H9 (cell line): Measurements from ENCODE around the gene ABHD12. TPM values are rescaled to one million over a fixed set of nuclear protein-coding genes. Genes with fewer than 3 reads are reported as not detected.

Experiments
- DNase-seq: peaks from one replicate; pipeline ENCODE4 v3.0.0-alpha.2; 2017
- H2AFZ ChIP-seq: one replicate; pipeline ENCODE4 v1.6.1; 2013; ENCODE audit warnings: mild to moderate bottlenecking, low read length, control low read depth, moderate library complexity
- H2AK5ac ChIP-seq: 2 replicates; pipeline ENCODE4 v1.6.1; 2013; ENCODE audit warnings: low read length, control low read depth, mixed read lengths; ENCODE audit not compliant: insufficient read length
- H2BK120ac ChIP-seq: one replicate; pipeline ENCODE4 v1.6.1; 2013; ENCODE audit warnings: low read depth, mild to moderate bottlenecking, low read length, control low read depth, inconsistent platforms; ENCODE audit not compliant: poor library complexity, severe bottlenecking
- H2BK12ac ChIP-seq: 2 replicates; pipeline ENCODE4 v1.6.1; 2013; ENCODE audit warnings: low read length, control low read depth, mixed read lengths, low read depth; ENCODE audit not compliant: insufficient read length
- H2BK15ac ChIP-seq: 2 replicates; pipeline ENCODE4 v1.6.1; 2013; ENCODE audit warnings: low read depth, low read length, control low read depth
- H2BK20ac ChIP-seq: one replicate; pipeline ENCODE4 v1.6.1; 2013; ENCODE audit warnings: low read depth, mild to moderate bottlenecking, low read length, control low read depth, inconsistent platforms; ENCODE audit not compliant: poor library complexity, severe bottlenecking
- H2BK5ac ChIP-seq: 2 replicates; pipeline ENCODE4 v1.6.1; 2013; ENCODE audit warnings: low read length, control low read depth, mixed read lengths; ENCODE audit not compliant: insufficient read length
- H3K14ac ChIP-seq: 2 replicates; pipeline ENCODE4 v1.6.1; 2013; ENCODE audit warnings: low read length, control low read depth; ENCODE audit not compliant: insufficient read depth
- H3K18ac ChIP-seq: 2 replicates; pipeline ENCODE4 v1.6.1; 2013; ENCODE audit warnings: low read depth, mild to moderate bottlenecking, mixed read lengths, low read length, control low read depth; ENCODE audit not compliant: insufficient read length
- H3K23ac ChIP-seq: 2 replicates; pipeline ENCODE4 v1.6.1; 2013; ENCODE audit warnings: low read length, control low read depth, mixed read lengths, low read depth; ENCODE audit not compliant: insufficient read length
- H3K23me2 ChIP-seq: 2 replicates; pipeline ENCODE4 v1.6.1; 2013; ENCODE audit warnings: low read depth, mild to moderate bottlenecking, mixed read lengths, low read length, control low read depth; ENCODE audit not compliant: insufficient read length, poor library complexity, severe bottlenecking
- H3K27ac ChIP-seq: 2 replicates; pipeline ENCODE4 v1.5.1; 2013; ENCODE audit warnings: low read length, control low read depth, mixed read lengths, low read depth; ENCODE audit not compliant: insufficient read length
- H3K27me3 ChIP-seq: 2 replicates; pipeline ENCODE4 v1.6.1; 2013; ENCODE audit warnings: low read length, control low read depth, inconsistent platforms; ENCODE audit not compliant: insufficient read depth
- H3K4ac ChIP-seq: 2 replicates; pipeline ENCODE4 v1.6.1; 2013; ENCODE audit warnings: low read depth, mild to moderate bottlenecking, control low read depth, inconsistent platforms, low read length, moderate library complexity
- H3K4me1 ChIP-seq: 2 replicates; pipeline ENCODE4 v1.6.1; 2013; ENCODE audit warnings: low read length, control low read depth, inconsistent platforms; ENCODE audit not compliant: insufficient read depth
- H3K4me2 ChIP-seq: 2 replicates; pipeline ENCODE4 v1.6.1; 2013; ENCODE audit warnings: low read length, control low read depth, mixed read lengths; ENCODE audit not compliant: insufficient read length, insufficient read depth
- H3K56ac ChIP-seq: 2 replicates; pipeline ENCODE4 v1.6.1; 2013; ENCODE audit warnings: low read depth, mild to moderate bottlenecking, mixed read lengths, low read length, control low read depth; ENCODE audit not compliant: insufficient read length
- H3K79me1 ChIP-seq: 2 replicates; pipeline ENCODE4 v1.6.1; 2013; ENCODE audit warnings: low read depth, mild to moderate bottlenecking, moderate library complexity, low read length, control low read depth, inconsistent platforms; ENCODE audit not compliant: insufficient read depth, poor library complexity, severe bottlenecking
- H3K79me2 ChIP-seq: 2 replicates; pipeline ENCODE4 v1.6.1; 2013; ENCODE audit warnings: low read length, control low read depth, inconsistent platforms; ENCODE audit not compliant: insufficient read depth
- H3K9ac ChIP-seq: 2 replicates; pipeline ENCODE4 v1.6.1; 2013; ENCODE audit warnings: low read length, control low read depth, mixed read lengths; ENCODE audit not compliant: insufficient read length; ENCODE audit errors: extremely low read depth
- H3K9me3 ChIP-seq: one replicate; pipeline ENCODE4 v1.6.1; 2013; ENCODE audit warnings: low read depth, low read length, inconsistent platforms; ENCODE audit not compliant: control insufficient read depth
- H3T11ph ChIP-seq: one replicate; pipeline ENCODE4 v1.6.1; 2013; ENCODE audit warnings: mild to moderate bottlenecking, low read length, control low read depth, inconsistent platforms
- H4K20me1 ChIP-seq: one replicate; pipeline ENCODE4 v1.6.1; 2013; ENCODE audit not compliant: control insufficient read depth, insufficient read length, insufficient read depth
- H4K5ac ChIP-seq: 2 replicates; pipeline ENCODE4 v1.6.1; 2013; ENCODE audit warnings: low read depth, mild to moderate bottlenecking, mixed read lengths, low read length, control low read depth; ENCODE audit not compliant: insufficient read length
- H4K8ac ChIP-seq: replicated peaks from 2 replicates; pipeline ENCODE4 v1.6.1; 2013; ENCODE audit warnings: low read length, control low read depth, mixed read lengths, low read depth; ENCODE audit not compliant: insufficient read length
- H4K91ac ChIP-seq: 2 replicates; pipeline ENCODE4 v1.6.1; 2013; ENCODE audit warnings: low read depth, mild to moderate bottlenecking, moderate library complexity, mixed read lengths, low read length, control low read depth; ENCODE audit not compliant: insufficient read length
- H3K27ac Mint-ChIP-seq, 3 experiments: 2 replicates in 2 of 3; 3 replicates in 1 of 3; pipeline ENCODE4 v1.8.0; 2020 to 2021; ENCODE audit warnings: mixed read lengths in 3 of 3, mild to moderate bottlenecking in 1 of 3, moderate library complexity in 1 of 3
- H3K27me3 Mint-ChIP-seq: 2 replicates; pipeline ENCODE4 v1.8.0; 2021; ENCODE audit warnings: low read depth, mild to moderate bottlenecking, moderate library complexity, mixed read lengths
- H3K36me3 Mint-ChIP-seq, 3 experiments: 2 replicates in 2 of 3; 3 replicates in 1 of 3; pipeline ENCODE4 v1.8.0; 2020 to 2021; ENCODE audit warnings: low read depth in 3 of 3, mixed read lengths in 3 of 3; ENCODE audit not compliant: insufficient read depth in 1 of 3
- H3K4me1 Mint-ChIP-seq, 2 experiments: 2 replicates each; pipeline ENCODE4 v1.8.0; 2020; ENCODE audit warnings: mixed read lengths in 2 of 2
- H3K4me3 Mint-ChIP-seq, 2 experiments: 2 replicates in 1 of 2; 3 replicates in 1 of 2; pipeline ENCODE4 v1.8.0; 2020 to 2021; ENCODE audit warnings: mild to moderate bottlenecking in 2 of 2, mixed read lengths in 2 of 2, moderate library complexity in 1 of 2
- H3K9me3 Mint-ChIP-seq, 2 experiments: 2 replicates in 1 of 2; 3 replicates in 1 of 2; pipeline ENCODE4 v1.8.0; 2020; ENCODE audit warnings: mild to moderate bottlenecking in 2 of 2, mixed read lengths in 2 of 2, moderate library complexity in 1 of 2
- WGBS: extraction: QIAGEN DNeasy Blood & Tissue Kit; methylation state at CpG from one replicate; pipeline ENCODE4 v1.1.7; 2013; ENCODE audit warnings: missing lambda C conversion rate, low lambda C conversion rate, mixed read lengths; ENCODE audit not compliant: insufficient read length; ENCODE audit errors: extremely low coverage; 5-methylcytosine and 5-hydroxymethylcytosine counted together
- total RNA-seq: library from RNA; stranded (reverse); gene quantifications from 2 replicates; pipeline ENCODE4 v1.2.1, GENCODE V29; 2021
- TF ChIP-seq, protein P1 (sequence below): fragments of 200-600 bp; sonication (generic); conservative IDR thresholded peaks from 3 replicates; pipeline ENCODE4 v1.8.0; 2021; ENCODE audit warnings: antibody characterized with exemption, mild to moderate bottlenecking

Gene ABHD12
- total RNA-seq, 1 experiment from 2014 or later = 54.4 TPM

DNA sequence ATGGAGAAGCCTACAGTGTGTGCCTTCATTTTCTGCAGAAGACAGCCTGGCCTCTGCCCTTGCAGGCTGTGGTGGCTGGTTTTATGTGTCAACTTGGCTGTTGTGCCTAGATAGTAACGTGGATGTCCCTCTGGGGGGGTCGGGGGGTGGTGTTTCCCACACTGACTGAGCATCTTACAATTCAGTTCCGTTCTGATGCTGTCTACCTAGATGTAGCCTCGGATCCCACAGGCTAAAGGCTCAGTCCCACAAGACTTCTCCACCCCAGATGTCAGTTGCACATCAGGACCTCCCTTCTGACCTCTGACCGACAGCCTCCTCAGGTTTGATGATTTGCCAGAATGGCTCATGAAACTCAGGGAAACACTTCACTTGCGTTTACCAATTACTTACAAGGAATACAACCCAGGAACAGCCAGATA is 138.4 kb downstream of the ABHD12 start:
- Histone ChIP-seq H3K4ac (no peak overlapping the region), H3K23me2 (peaks cover 5% of the 10 kb centered on the region), H2BK5ac (no peak overlapping the region), H3K27ac (no peak overlapping the region), H3K9ac (no peak overlapping the region), H4K5ac (no peak overlapping the region), H4K91ac (no peak overlapping the region), H3K79me2 (peaks cover 7% of the 10 kb centered on the region; the same call in 1 of the 2 replicates), H2AFZ (no peak overlapping the region), H3K4me2 (no peak overlapping the region), H2BK20ac (no peak overlapping the region), H3K18ac (no peak overlapping the region), H3K79me1 (no peaks in the 10 kb centered on the region), H2BK120ac (no peak overlapping the region), H3K9me3 (no peaks in the 10 kb centered on the region), H3K56ac (no peak overlapping the region), H4K8ac (no peak overlapping the region), H2AK5ac (no peak overlapping the region), H2BK15ac (no peak overlapping the region), H4K20me1 (no peaks in the 10 kb centered on the region), H3T11ph (no peak overlapping the region), H2BK12ac (no peak overlapping the region), H3K23ac (no peak overlapping the region), H3K4me1 (no peaks in the 10 kb centered on the region), H3K14ac (no peak overlapping the region), H3K27me3 (no peaks in the 10 kb centered on the region)
- Mint-ChIP-seq H3K4me3 (no peak overlapping the region), H3K27ac (no peak overlapping the region; a peak in 1 of 7 replicates), H3K9me3 (no peaks in the 10 kb centered on the region), H3K4me1 (peaks cover 27 to 35% of the 10 kb centered on the region in 2 experiments), H3K27me3 (no peaks in the 10 kb centered on the region), H3K36me3 (peaks cover 4 to 12% (median 4%) of the 10 kb centered on the region in 3 experiments; a peak in 4 of 7 replicates)
- TF ChIP-seq, protein P1, sequence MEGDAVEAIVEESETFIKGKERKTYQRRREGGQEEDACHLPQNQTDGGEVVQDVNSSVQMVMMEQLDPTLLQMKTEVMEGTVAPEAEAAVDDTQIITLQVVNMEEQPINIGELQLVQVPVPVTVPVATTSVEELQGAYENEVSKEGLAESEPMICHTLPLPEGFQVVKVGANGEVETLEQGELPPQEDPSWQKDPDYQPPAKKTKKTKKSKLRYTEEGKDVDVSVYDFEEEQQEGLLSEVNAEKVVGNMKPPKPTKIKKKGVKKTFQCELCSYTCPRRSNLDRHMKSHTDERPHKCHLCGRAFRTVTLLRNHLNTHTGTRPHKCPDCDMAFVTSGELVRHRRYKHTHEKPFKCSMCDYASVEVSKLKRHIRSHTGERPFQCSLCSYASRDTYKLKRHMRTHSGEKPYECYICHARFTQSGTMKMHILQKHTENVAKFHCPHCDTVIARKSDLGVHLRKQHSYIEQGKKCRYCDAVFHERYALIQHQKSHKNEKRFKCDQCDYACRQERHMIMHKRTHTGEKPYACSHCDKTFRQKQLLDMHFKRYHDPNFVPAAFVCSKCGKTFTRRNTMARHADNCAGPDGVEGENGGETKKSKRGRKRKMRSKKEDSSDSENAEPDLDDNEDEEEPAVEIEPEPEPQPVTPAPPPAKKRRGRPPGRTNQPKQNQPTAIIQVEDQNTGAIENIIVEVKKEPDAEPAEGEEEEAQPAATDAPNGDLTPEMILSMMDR = no peak
- WGBS = no CpG with 5 or more reads among the region's 6 CpGs
- DNase-seq = no peak
